Peyer's patch (tissue), 4 donors: ENCODE measurements around the gene ADGRG7. TPM values are rescaled to one million over a fixed set of nuclear protein-coding genes. Genes with fewer than 3 reads are reported as not detected.

ENCODE experiments used
- DNase-seq, 3 donors: peaks; one replicate each; pipeline ENCODE4 v3.0.0-alpha.2; 2017 to 2019
- H3K27ac ChIP-seq, 4 donors: fragments of 200-600 bp; sonication (generic); one replicate each; pipeline ENCODE4 v1.5.1; 2016 to 2019
- H3K27me3 ChIP-seq, 2 donors: fragments of 200-600 bp; sonication (generic); one replicate each; pipeline ENCODE4 v1.5.1; 2019
- H3K36me3 ChIP-seq, 3 donors: fragments of 200-600 bp; sonication (generic); one replicate each; pipeline ENCODE4 v1.5.1; 2016 to 2019
- H3K4me1 ChIP-seq, 4 donors: fragments of 200-600 bp; sonication (generic); one replicate each; pipeline ENCODE4 v1.5.1; 2016 to 2019
- H3K4me3 ChIP-seq, 4 donors: fragments of 200-600 bp; sonication (generic); 1 replicate in 3 of 4; 2 replicates in 1 of 4; pipeline ENCODE4 v1.5.1; 2016 to 2019; ENCODE audit warnings: mild to moderate bottlenecking in 1 of 4
- H3K9me3 ChIP-seq, 4 donors: fragments of 200-600 bp; sonication (generic); one replicate each; pipeline ENCODE4 v1.5.1; 2016 to 2019; ENCODE audit warnings: mild to moderate bottlenecking in 1 of 4
- CTCF ChIP-seq, 6 experiments: fragments of 450-650 bp in 4 of 6; fragments of 200-600 bp in 2 of 6; sonication (generic) in 1 of 6; IDR thresholded peaks; one replicate each; pipeline ENCODE4 v1.5.1; 2017 to 2019; ENCODE audit warnings: antibody characterized with exemption in 6 of 6, mild to moderate bottlenecking in 3 of 6, moderate library complexity in 1 of 6
- POLR2A ChIP-seq, 2 donors: fragments of 450-650 bp; IDR thresholded peaks; one replicate each; pipeline ENCODE4 v1.5.1; 2017; ENCODE audit warnings: antibody characterized with exemption in 2 of 2, mild to moderate bottlenecking in 2 of 2, moderate library complexity in 2 of 2
- total RNA-seq, 4 donors: library from RNA; depleted of rRNA; stranded (reverse); fragments of >200 nt; gene quantifications; one replicate each; pipeline ENCODE4 v1.1.0, GENCODE V29; 2016

ADGRG7 gene
- total RNA-seq = 100 to 1,000 TPM in 2 of 4 donors, 10 to 100 TPM in 1, 1 to 10 TPM in 1; 5.8 to 124 (median 83.1) TPM

GRCh38 chr3:100609305-100609704 lies at the start of gene ADGRG7:
TSS of gene ADGRG7 (plus strand) at chr3:100609601. CDS start at chr3:100609857, 256 bp downstream.
- no peak for DNase-seq
- H3K27ac ChIP-seq = peak within 1 kb of the TSS in 3 of 4 donors; percentile 56 to 82 (median 78)

GRCh38 chr3:100560426-100560825 lies 49.0 kb upstream of the ADGRG7 start:
- H3K36me3 ChIP-seq = no peaks in the 10 kb centered on the region
- H3K4me3 ChIP-seq = no peak overlapping the region
- H3K9me3 ChIP-seq = no peaks in the 10 kb centered on the region
- DNase-seq = no peak
- H3K27me3 ChIP-seq = no peaks in the 10 kb centered on the region
- no peak overlapping the region for H3K27ac ChIP-seq
- TF ChIP-seq POLR2A (IDR thresholded peaks at IDR 0.05) (no peak), CTCF (IDR thresholded peaks at IDR 0.05) (no peak)
- no peaks in the 10 kb centered on the region for H3K4me1 ChIP-seq

More at GRCh38 chr3:100609305-100609704, at the start of gene ADGRG7:
- H3K9me3 ChIP-seq = no peaks in the 10 kb centered on the region
- H3K4me1 ChIP-seq = peaks cover 0 to 5% (median 0%) of the 10 kb centered on the region in 4 donors
- TF ChIP-seq CTCF (IDR thresholded peaks at IDR 0.05) = no peak
- TF ChIP-seq POLR2A (IDR thresholded peaks at IDR 0.05) = peak; percentile 51 to 64
- peak within 1 kb of the TSS in 3 of 4 donors; percentile 27 to 61 (median 49) for H3K4me3 ChIP-seq
- no peaks in the 10 kb centered on the region for H3K36me3 ChIP-seq
- no peaks in the 10 kb centered on the region for H3K27me3 ChIP-seq

- Histone ChIP-seq H3K9me3 (no peaks in the 10 kb centered on the region), H3K27me3 (no peaks in the 10 kb centered on the region), H3K4me3 (no peak overlapping the region), H3K36me3 (no peaks in the 10 kb centered on the region), H3K27ac (no peak overlapping the region), H3K4me1 (no peaks in the 10 kb centered on the region)
- no peak for DNase-seq
- TF ChIP-seq CTCF (IDR thresholded peaks at IDR 0.05) = no peak
- no peak for TF ChIP-seq POLR2A (IDR thresholded peaks at IDR 0.05)
Measured at GRCh38 chr3:100561459-100562158, 47.8 kb upstream of the ADGRG7 start.

GRCh38 chr3:100562224-100562857 lies 47.1 kb upstream of the ADGRG7 start:
- TF ChIP-seq POLR2A (IDR thresholded peaks at IDR 0.05) (no peak), CTCF (IDR thresholded peaks at IDR 0.05) (no peak)
- no peak overlapping the region for H3K4me3 ChIP-seq
- no peaks in the 10 kb centered on the region for H3K9me3 ChIP-seq
- H3K4me1 ChIP-seq = no peaks in the 10 kb centered on the region
- no peak overlapping the region for H3K27ac ChIP-seq
- no peaks in the 10 kb centered on the region for H3K36me3 ChIP-seq
- no peaks in the 10 kb centered on the region for H3K27me3 ChIP-seq
- DNase-seq = no peak

GRCh38 chr3:100563228-100563627 lies 46.2 kb upstream of the ADGRG7 start:
- TF ChIP-seq CTCF (IDR thresholded peaks at IDR 0.05) (no peak), POLR2A (IDR thresholded peaks at IDR 0.05) (no peak)
- no peaks in the 10 kb centered on the region for H3K36me3 ChIP-seq

More at GRCh38 chr3:100563228-100563627, 46.2 kb upstream of the ADGRG7 start:
- Histone ChIP-seq H3K4me1 (no peaks in the 10 kb centered on the region), H3K9me3 (no peaks in the 10 kb centered on the region), H3K27ac (no peak overlapping the region), H3K27me3 (no peaks in the 10 kb centered on the region), H3K4me3 (no peak overlapping the region)
- DNase-seq = no peak
